NCI-H510A treated with DMSO at 0.1 percent for 48 hours (cell line): ENCODE results near the gene ITGAX.
"Not testable (repeated sequence)": the region's sequence is repeated elsewhere in the genome, so short reads cannot be mapped to it uniquely, and the experiment has no call there.

Experiments used
- DNase-seq: peaks from one replicate; lab custom pipeline; 2025; lab: John Stamatoyannopoulos, UW

The ITGAX gene

GRCh38 chr16:31410082-31410481, 55.1 kb downstream of the ITGAX start:
- no peak for DNase-seq

DNA sequence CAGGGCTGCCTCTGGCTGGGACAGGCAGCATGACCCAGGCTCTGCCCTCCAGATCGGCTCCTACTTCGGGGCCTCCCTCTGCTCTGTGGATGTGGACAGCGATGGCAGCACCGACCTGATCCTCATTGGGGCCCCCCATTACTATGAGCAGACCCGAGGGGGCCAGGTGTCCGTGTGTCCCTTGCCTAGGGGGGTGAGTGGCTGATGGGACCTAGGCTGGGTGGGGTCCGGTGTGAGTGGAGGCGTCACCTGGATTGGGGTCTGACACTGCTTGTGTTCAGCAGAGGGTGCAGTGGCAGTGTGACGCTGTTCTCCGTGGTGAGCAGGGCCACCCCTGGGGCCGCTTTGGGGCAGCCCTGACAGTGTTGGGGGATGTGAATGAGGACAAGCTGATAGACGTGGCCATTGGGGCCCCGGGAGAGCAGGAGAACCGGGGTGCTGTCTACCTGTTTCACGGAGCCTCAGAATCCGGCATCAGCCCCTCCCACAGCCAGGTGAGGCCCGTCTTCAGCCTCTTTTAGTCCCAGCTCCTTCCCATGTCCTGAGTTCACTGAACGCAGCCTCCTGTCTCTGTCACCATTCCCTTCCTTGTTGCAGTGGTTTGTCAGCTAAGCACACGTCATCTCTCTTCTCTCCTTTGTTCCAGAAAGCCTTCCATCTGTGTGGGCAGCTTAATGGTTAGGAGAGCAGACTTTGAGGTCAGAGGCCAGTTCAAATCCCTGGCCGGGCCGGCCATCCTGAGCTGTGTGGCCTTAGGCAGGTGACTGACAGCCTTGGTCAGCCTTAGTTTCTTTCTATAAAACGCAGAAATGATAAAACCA, 56.3 kb downstream of the ITGAX start:
- DNase-seq: no peak

DNA sequence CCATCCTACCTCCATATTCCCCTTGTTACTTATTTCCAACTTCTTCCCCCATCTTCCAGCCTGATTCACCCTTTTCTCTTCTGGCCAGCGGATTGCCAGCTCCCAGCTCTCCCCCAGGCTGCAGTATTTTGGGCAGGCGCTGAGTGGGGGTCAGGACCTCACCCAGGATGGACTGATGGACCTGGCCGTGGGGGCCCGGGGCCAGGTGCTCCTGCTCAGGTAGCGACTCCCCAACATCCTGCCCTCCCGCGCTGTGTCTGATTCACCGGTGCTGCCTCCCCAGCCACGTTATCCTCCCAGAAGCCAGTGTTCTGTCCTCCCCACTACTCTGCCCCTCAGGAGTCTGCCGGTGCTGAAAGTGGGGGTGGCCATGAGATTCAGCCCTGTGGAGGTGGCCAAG, 57.8 kb downstream of the ITGAX start:
- DNase-seq: no peak

DNA sequence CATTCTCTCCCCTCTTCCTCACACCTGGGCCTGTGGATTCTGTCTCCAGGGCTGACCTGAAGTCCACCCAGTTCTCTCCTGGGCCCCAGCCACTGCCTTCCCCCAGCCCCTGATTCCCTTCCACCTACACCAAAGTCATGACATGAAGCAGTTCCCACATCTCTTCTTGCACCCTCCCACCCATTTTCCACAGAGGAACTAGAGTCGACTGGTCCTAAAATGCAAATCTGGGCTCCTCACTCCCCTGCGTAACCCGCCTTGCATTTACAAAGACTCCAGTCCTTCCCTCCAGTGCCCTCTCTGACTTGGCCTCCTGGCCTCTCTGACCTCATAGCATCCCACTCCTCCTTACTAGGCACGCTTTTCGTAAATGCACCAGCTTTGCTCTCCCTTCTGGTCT, 58.4 kb downstream of the ITGAX start:
- no peak for DNase-seq

DNA sequence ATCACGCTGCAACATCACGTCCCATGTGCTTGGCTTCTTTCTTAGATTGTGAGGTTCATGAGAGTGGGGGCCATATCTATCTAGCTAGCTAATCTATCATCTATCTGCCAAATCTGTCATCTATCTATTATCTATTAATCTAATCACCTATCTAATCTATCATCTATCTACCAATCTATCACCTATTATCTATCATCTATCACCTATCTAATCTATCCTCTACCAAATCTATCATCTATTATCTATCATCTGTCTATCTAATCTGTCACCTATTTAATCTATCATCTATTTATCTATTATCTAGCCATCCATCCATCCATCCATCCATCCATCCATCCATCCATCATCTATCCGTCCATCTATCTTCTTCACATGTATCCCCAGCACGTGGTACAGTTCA, 59.0 kb downstream of the ITGAX start:
- no peak for DNase-seq

DNA sequence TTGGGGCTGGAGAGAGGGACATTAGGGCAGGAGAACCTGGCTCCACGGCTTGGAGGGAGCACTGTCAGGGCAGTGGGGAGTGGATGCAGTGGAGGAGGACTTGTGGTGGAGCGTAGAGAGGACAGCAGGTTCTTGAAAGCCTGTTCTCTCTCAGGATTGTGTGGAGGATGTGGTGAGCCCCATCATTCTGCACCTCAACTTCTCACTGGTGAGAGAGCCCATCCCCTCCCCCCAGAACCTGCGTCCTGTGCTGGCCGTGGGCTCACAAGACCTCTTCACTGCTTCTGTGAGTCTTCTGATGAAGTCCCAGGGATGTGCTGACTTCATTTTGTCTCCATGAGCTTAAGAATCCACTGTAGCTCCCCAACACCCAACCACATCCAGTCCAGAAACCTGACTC, 59.7 kb downstream of the ITGAX start:
- DNase-seq: no peak

DNA sequence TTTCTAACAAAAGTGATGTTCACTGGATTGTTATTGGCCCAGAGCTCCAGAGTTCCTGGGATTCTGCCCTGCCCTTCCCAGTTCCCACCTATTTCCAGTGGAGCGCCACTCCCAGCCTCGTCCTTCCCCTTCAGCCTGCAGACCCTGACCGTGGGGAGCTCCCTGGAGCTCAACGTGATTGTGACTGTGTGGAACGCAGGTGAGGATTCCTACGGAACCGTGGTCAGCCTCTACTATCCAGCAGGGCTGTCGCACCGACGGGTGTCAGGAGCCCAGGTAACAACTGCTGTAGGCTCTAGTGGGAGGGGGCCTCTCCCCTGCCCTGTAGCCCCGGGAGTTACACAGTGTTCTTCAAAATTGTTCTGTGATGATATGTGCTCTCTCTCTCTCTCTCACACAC, 61.4 kb downstream of the ITGAX start:
- no peak for DNase-seq

GRCh38 chr16:31417036-31417435, 62.1 kb downstream of the ITGAX start:
- DNase-seq: not testable (repeated sequence)

- DNase-seq: no peak
Measured at GRCh38 chr16:31417916-31418315, 62.9 kb downstream of the ITGAX start.

DNA sequence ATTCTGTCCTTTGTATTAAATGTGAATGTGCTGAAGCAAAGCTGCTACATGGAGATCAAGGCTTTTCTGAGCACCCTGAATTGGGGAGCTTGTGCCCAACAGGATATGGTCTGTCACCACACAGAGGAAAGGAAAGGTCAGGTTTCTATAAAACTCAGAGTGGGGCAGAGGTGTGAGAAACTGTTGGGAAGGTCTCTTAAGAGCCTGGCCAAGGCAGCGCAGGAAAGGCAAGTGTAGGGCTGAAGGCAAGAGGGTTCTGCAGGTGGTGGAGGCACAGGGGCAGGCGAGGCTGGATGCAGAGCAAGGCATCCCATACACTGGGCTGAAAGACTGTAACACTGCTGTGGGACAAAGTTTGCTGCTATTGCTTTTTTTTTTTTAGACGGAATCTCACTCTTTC, 65.1 kb downstream of the ITGAX start:
- no peak for DNase-seq

DNA sequence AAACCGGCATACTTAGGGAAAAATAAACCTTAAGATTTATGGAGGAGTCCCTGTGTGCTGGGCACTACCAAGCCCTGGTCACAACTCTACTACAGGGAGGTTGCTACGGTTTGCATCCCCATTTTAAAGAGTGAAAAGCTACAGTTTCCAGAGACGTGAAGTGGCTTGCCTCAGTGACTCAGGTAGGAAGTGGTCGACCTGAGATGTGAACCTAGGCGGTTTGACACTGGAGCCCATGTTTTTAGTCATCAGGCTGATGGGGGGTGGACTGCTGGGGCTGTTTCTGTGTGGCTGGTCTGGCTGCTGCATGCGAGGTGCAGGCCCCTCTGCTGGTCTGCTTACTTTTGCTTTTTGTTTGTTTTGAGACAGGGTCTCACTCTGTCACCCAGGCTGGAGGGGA, 66.6 kb downstream of the ITGAX start:
- no peak for DNase-seq

GRCh38 chr16:31423241-31423640, 68.3 kb downstream of the ITGAX start:
- DNase-seq: no peak

DNA sequence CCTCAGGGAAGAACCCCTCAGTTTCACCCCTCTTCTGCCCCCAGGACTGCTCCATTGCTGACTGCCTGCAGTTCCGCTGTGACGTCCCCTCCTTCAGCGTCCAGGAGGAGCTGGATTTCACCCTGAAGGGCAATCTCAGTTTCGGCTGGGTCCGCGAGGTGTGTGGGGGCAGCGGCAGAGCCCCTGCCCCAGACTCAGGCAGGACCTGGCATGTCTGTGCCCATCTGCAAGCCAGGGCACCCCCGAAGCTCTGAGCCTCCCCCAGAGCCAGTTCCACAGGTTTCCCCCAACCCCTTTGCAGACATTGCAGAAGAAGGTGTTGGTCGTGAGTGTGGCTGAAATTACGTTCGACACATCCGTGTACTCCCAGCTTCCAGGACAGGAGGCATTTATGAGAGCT, 68.8 kb downstream of the ITGAX start:
- no peak for DNase-seq

- no peak for DNase-seq
Measured at GRCh38 chr16:31427441-31428278, 72.7 kb downstream of the ITGAX start.

- no peak for DNase-seq
Measured at GRCh38 chr16:31428279-31428597, 73.3 kb downstream of the ITGAX start, which contains the start of gene COX6A2. COX6A2 (minus strand) TSS chr16:31428360; CDS start chr16:31428325, 35 bp downstream.

- DNase-seq: no peak
Measured at GRCh38 chr16:31428638-31429247, 73.8 kb downstream of the ITGAX start.

- no peak for DNase-seq
Measured at GRCh38 chr16:31429314-31429713, 74.3 kb downstream of the ITGAX start.

- DNase-seq: no peak
Measured at GRCh38 chr16:31429796-31430195, 74.8 kb downstream of the ITGAX start.

DNA sequence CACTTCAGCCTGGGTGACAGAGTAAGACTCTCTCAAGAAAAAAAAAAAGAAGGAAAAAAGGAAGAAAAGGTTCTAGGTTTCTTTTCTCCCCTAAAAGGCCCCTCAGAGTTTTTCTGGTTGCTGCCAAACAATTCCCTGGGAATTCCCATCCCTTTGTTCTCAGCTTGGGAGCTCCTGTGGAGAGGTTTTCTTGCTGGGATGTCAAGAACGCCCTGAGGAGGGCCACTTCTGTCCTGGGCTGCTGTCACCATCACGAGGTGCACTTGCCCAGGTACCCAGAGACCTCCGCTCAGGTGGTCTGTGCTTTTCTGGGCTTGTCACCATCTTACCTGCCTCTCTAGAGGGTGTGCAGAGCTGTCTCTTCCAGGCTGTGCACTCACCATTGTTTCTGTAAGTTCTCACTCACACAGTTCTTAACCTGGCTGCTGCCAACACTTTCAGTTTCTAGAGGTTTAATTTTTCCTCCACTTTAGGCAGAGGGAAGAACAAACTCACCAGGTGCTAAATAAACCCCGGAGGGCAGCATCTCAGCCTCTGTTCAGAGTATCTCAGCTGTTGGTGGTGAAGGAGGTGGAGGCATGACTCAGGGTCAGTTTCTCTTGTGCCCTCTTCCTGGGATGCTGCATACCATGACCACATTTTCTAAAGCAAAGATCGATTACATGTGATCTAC, 75.5 kb downstream of the ITGAX start:
- no peak for DNase-seq
